ENCODE data around the gene RELB. TPM values are rescaled to one million over a fixed set of nuclear protein-coding genes. Genes with fewer than 3 reads are reported as not detected.

The RELB gene
- total RNA-seq, 1 experiment from 2014 or later = 11.9 TPM

DNA sequence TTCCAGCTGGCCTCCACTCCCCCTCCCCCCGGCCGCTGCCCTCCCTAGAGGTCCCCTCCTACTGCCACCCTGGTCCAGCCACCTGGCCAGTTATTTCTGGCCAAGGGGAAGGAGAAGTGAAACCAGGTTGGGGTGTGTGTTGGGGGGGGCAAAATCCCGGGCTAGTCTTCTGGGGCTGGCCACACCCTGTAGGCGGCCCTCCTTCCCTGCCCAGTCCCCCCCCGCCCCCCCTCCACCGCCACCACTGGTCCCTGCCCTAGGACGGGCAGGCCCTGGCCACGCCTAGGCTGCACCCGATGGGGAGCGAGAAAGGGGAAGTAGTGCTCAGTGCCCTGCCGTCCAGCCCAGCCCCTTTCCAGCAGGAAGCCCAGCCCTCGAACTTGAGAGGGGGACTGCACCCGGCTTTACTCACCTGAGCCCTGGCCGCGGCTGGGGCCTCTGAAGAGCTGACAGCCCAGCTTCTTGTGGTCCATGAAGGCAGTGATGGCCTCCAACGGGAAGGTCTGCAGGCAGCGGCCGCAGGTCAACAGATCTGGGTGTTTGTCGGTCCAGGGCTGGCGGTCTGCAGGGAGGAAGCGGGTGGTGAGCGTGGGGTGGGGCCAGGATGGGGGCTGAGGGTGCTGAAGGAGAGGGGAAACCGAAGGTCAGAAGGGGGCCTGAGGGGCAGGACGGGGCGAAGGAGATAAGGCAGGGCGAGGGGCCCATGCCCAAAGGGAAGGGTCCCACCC, 74.2 kb downstream of the RELB start:
- Histone ChIP-seq H3K27ac (ENCODE audit: low read depth, low read length, poor library complexity, severe bottlenecking) (no peak overlapping the region), H3K9me3 (ENCODE audit: low read depth, low read length, poor library complexity, severe bottlenecking) (no peaks in the 10 kb centered on the region), H3K4me3 (ENCODE audit: low read depth, low read length, poor library complexity, severe bottlenecking) (peak overlapping the region; percentile 50), H3K4me1 (ENCODE audit: insufficient read depth, low read length, poor library complexity, severe bottlenecking) (peaks cover 11% of the 10 kb centered on the region), H3K27me3 (replicated peaks; ENCODE audit: insufficient read depth, low read depth, low read length, poor library complexity) (no peaks in the 10 kb centered on the region), H3K36me3 (ENCODE audit: insufficient read depth, low read length, poor library complexity, severe bottlenecking) (peaks cover 3% of the 10 kb centered on the region)
- TF ChIP-seq, protein P1, sequence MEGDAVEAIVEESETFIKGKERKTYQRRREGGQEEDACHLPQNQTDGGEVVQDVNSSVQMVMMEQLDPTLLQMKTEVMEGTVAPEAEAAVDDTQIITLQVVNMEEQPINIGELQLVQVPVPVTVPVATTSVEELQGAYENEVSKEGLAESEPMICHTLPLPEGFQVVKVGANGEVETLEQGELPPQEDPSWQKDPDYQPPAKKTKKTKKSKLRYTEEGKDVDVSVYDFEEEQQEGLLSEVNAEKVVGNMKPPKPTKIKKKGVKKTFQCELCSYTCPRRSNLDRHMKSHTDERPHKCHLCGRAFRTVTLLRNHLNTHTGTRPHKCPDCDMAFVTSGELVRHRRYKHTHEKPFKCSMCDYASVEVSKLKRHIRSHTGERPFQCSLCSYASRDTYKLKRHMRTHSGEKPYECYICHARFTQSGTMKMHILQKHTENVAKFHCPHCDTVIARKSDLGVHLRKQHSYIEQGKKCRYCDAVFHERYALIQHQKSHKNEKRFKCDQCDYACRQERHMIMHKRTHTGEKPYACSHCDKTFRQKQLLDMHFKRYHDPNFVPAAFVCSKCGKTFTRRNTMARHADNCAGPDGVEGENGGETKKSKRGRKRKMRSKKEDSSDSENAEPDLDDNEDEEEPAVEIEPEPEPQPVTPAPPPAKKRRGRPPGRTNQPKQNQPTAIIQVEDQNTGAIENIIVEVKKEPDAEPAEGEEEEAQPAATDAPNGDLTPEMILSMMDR (conservative IDR thresholded peaks at IDR 0.05; ENCODE audit: low read depth, low read length) = no peak
- no peak for TF ChIP-seq EZH2 (IDR thresholded peaks at IDR 0.05; ENCODE audit: borderline replicate concordance, low read depth, low read length, poor library complexity, severe bottlenecking)
- ChIA-PET POLR2A (ENCODE audit: low non-redundant PET) (no interaction called here), CTCF (no interaction called here)
- no peak for DNase-seq (ENCODE audit: low spot score)
- intact Hi-C loops (cut with micrococcal nuclease; ENCODE audit: unreplicated experiment) = no loop called here
- BruUV-seq (replicated peaks) = no TSS peak

DNA sequence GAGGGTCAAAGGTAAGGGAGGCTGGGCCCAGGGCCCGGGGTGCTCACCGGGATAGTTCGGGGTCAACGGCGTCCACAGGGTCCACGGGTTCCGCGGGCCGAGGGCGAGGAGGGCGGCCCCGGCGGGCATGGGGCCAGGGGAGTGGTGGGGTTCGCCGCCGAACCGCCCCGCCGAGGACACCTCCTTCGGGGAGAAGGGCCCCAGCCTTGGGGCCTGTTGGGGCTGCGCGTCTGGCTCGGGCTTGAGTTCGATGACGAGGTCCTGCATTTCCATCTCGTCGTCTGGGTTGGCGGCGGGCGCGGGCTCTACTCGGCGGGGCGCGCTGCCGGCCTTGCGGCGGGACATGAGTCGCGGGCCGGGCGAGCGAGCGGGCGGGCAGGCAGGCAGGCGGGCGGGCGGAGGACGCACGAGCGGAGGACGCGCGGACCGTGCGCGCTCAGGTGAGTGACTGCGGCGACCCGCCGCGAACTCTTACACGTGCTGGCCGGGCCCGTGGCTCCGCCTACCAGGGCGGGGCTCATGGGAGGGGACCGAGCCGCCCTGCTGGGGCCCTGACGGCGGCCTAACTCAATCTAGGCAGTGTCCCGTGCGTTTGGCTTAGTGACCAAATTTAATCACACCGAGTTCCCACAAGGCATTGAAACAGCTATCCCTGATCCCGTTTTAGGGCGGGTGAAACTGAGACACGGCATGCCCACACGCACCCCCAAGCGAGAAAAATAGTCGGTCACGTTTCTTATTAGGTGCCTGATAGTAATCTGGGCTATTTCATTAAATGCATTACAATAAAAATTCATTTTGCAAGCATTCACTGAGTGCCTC, 75.0 kb downstream of the RELB start, which contains the start of gene ZNF296:
TSS of gene ZNF296 (minus strand) at position 450 of the 822 bp plus-strand sequence. CDS start at position 345, 105 bp downstream.
- peaks cover 11% of the 10 kb centered on the region for H3K4me1 ChIP-seq (ENCODE audit: insufficient read depth, low read length, poor library complexity, severe bottlenecking)
- H3K9me3 ChIP-seq (ENCODE audit: low read depth, low read length, poor library complexity, severe bottlenecking) = no peaks in the 10 kb centered on the region
- intact Hi-C loops (cut with micrococcal nuclease; ENCODE audit: unreplicated experiment) = no loop called here
- no peaks in the 10 kb centered on the region for H3K27me3 ChIP-seq (replicated peaks; ENCODE audit: insufficient read depth, low read depth, low read length, poor library complexity)
- BruUV-seq (replicated peaks) = no TSS peak
- H3K4me3 ChIP-seq (ENCODE audit: low read depth, low read length, poor library complexity, severe bottlenecking) = peak within 1 kb of the TSS; percentile 50
- CTCF ChIA-PET = no interaction called here
- TF ChIP-seq, protein P1 (conservative IDR thresholded peaks at IDR 0.05; ENCODE audit: low read depth, low read length) = no peak
- no peak for TF ChIP-seq EZH2 (IDR thresholded peaks at IDR 0.05; ENCODE audit: borderline replicate concordance, low read depth, low read length, poor library complexity, severe bottlenecking)
- DNase-seq (ENCODE audit: low spot score) = peak; percentile 77
- H3K36me3 ChIP-seq (ENCODE audit: insufficient read depth, low read length, poor library complexity, severe bottlenecking) = no peaks in the 10 kb centered on the region
- POLR2A ChIA-PET (ENCODE audit: low non-redundant PET) = no interaction called here
- H3K27ac ChIP-seq (ENCODE audit: low read depth, low read length, poor library complexity, severe bottlenecking) = no peak within 1 kb of the TSS

DNA sequence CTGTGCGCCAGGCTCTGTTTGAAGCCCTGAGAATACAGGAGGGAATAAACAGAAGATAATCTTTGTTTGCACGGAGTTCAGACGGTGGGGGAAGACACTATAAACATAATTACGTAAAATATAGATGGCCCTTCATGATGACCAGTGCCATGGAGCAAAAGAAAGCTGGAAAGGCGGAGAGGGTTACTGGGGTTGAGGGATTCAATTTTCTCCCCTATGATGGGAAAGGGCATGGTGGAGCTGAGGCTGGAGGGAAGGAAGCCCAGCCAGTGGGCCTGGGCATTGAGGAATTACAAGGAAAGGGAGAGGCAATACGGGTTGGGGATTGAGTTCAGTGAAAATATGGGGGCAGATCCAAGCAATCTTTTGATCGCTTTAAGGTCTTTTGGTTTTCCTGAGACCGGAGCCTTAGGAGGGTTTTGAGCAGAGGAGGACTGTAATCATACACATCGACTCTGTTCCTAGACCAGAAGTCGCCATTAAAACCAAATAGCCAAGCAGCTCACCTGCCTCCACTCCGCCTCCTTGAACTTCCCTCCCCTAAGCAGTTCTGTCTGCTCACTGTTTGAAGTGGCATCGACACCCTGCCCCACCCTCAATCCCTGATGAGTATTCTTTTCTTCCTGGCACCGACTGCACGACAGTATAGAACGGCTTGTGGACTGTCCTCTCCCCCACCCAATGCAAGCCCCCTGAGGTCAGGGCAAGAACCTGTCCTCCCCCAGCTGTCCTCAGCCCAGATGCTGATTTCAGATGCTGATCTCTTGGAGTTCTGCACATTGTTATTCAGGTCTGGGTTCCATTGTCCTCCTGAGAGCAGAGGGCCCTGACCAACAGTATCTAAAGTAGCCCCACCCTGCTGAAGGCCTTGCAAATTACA, 75.8 kb downstream of the RELB start:
- no TSS peak for BruUV-seq (replicated peaks)
- no peaks in the 10 kb centered on the region for H3K27me3 ChIP-seq (replicated peaks; ENCODE audit: insufficient read depth, low read depth, low read length, poor library complexity)
- H3K9me3 ChIP-seq (ENCODE audit: low read depth, low read length, poor library complexity, severe bottlenecking) = no peaks in the 10 kb centered on the region
- H3K27ac ChIP-seq (ENCODE audit: low read depth, low read length, poor library complexity, severe bottlenecking) = no peak overlapping the region
- peak overlapping the region; percentile 50 for H3K4me3 ChIP-seq (ENCODE audit: low read depth, low read length, poor library complexity, severe bottlenecking)
- ChIA-PET CTCF (no interaction called here), POLR2A (ENCODE audit: low non-redundant PET) (no interaction called here)
- no peak for TF ChIP-seq EZH2 (IDR thresholded peaks at IDR 0.05; ENCODE audit: borderline replicate concordance, low read depth, low read length, poor library complexity, severe bottlenecking)
- TF ChIP-seq, protein P1 (conservative IDR thresholded peaks at IDR 0.05; ENCODE audit: low read depth, low read length) = no peak
- peaks cover 11% of the 10 kb centered on the region for H3K4me1 ChIP-seq (ENCODE audit: insufficient read depth, low read length, poor library complexity, severe bottlenecking)
- no peak for DNase-seq (ENCODE audit: low spot score)
- H3K36me3 ChIP-seq (ENCODE audit: insufficient read depth, low read length, poor library complexity, severe bottlenecking) = peaks cover 5% of the 10 kb centered on the region
- intact Hi-C loops (cut with micrococcal nuclease; ENCODE audit: unreplicated experiment) = no loop called here

All from A673 (cell line).